Measurements from ENCODE around the gene FCRLA. TPM values are rescaled to one million over a fixed set of nuclear protein-coding genes. Genes with fewer than 3 reads are reported as not detected.
"Not testable (repeated sequence)": the region's sequence is repeated elsewhere in the genome, so short reads cannot be mapped to it uniquely, and the experiment has no call there.

The FCRLA gene
- total RNA-seq, 1 experiment from 2014 or later, result not detected

- Histone ChIP-seq H3K79me2 (ENCODE audit: low read length) (peaks cover 17% of the 10 kb centered on the region), H4K20me1 (ENCODE audit: low read length) (no peaks in the 10 kb centered on the region), H3K9ac (ENCODE audit: low read length) (no peak overlapping the region), H3K4me1 (ENCODE audit: insufficient read depth, low read length) (peaks cover 49% of the 10 kb centered on the region), H3K9me3 (ENCODE audit: low read length) (no peaks in the 10 kb centered on the region), H3K27me3 (ENCODE audit: low read length) (no peaks in the 10 kb centered on the region), H3K9me2 (replicated peaks; ENCODE audit: low read length) (no peaks in the 10 kb centered on the region), H3K4me2 (ENCODE audit: low read length) (no peak overlapping the region), H3F3A (ENCODE audit: low read length, unreplicated experiment) (no peaks in the 10 kb centered on the region), H3K36me3 (ENCODE audit: low read depth, low read length) (no peaks in the 10 kb centered on the region), H3K27ac (ENCODE audit: low read length) (peak overlapping the region; percentile 55), H2AFZ (ENCODE audit: low read length) (no peak overlapping the region), H3K4me3 (ENCODE audit: low read length) (no peak overlapping the region)
- CTCF ChIA-PET, result interaction anchor here (0.9 kb wide), 1 partner anchor 16 kb away, joined by 11 read pairs; no protein-coding TSS in a partner anchor
- DNase-seq, result no peak
- POLR2A ChIA-PET (ENCODE audit: unreplicated experiment), result no interaction called here
- intact Hi-C loops (cut with micrococcal nuclease), result no loop called here
- ATAC-seq, result no peak
- TF ChIP-seq, protein P1, sequence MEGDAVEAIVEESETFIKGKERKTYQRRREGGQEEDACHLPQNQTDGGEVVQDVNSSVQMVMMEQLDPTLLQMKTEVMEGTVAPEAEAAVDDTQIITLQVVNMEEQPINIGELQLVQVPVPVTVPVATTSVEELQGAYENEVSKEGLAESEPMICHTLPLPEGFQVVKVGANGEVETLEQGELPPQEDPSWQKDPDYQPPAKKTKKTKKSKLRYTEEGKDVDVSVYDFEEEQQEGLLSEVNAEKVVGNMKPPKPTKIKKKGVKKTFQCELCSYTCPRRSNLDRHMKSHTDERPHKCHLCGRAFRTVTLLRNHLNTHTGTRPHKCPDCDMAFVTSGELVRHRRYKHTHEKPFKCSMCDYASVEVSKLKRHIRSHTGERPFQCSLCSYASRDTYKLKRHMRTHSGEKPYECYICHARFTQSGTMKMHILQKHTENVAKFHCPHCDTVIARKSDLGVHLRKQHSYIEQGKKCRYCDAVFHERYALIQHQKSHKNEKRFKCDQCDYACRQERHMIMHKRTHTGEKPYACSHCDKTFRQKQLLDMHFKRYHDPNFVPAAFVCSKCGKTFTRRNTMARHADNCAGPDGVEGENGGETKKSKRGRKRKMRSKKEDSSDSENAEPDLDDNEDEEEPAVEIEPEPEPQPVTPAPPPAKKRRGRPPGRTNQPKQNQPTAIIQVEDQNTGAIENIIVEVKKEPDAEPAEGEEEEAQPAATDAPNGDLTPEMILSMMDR (conservative IDR thresholded peaks at IDR 0.05; ENCODE audit: low read depth, low read length), result no peak
- TF ChIP-seq EZH2 (IDR thresholded peaks at IDR 0.05; ENCODE audit: low read length, unreplicated experiment) (no peak), EZH2phosphoT487 (IDR thresholded peaks at IDR 0.05; ENCODE audit: borderline replicate concordance, low read length) (no peak)
- BruUV-seq (replicated peaks), result no TSS peak
Observed at GRCh38 chr1:161722406-161722805, 15.4 kb downstream of the FCRLA start.

GRCh38 chr1:161723459-161724141, 16.6 kb downstream of the FCRLA start:
- H3K36me3 ChIP-seq (ENCODE audit: low read depth, low read length), result no peaks in the 10 kb centered on the region
- peak overlapping the region; percentile 52 for H3K4me2 ChIP-seq (ENCODE audit: low read length)
- ChIA-PET POLR2A (ENCODE audit: unreplicated experiment) (no interaction called here), CTCF (interaction anchor here (0.7 kb wide), 1 partner anchor 9 kb away, joined by 6 read pairs; no protein-coding TSS in a partner anchor)
- no peaks in the 10 kb centered on the region for H3K9me2 ChIP-seq (replicated peaks; ENCODE audit: low read length)
- no peak overlapping the region for H2AFZ ChIP-seq (ENCODE audit: low read length)
- no peak overlapping the region for H3K4me3 ChIP-seq (ENCODE audit: low read length)
- DNase-seq, result peak; percentile 90
- no peaks in the 10 kb centered on the region for H3F3A ChIP-seq (ENCODE audit: low read length, unreplicated experiment)
- H4K20me1 ChIP-seq (ENCODE audit: low read length), result no peaks in the 10 kb centered on the region
- TF ChIP-seq EZH2 (IDR thresholded peaks at IDR 0.05; ENCODE audit: low read length, unreplicated experiment) (no peak), EZH2phosphoT487 (IDR thresholded peaks at IDR 0.05; ENCODE audit: borderline replicate concordance, low read length) (no peak)
- TF ChIP-seq, protein P1 (conservative IDR thresholded peaks at IDR 0.05; ENCODE audit: low read depth, low read length), result no peak
- H3K9me3 ChIP-seq (ENCODE audit: low read length), result no peaks in the 10 kb centered on the region
- H3K27me3 ChIP-seq (ENCODE audit: low read length), result no peaks in the 10 kb centered on the region
- ATAC-seq, result no peak
- no TSS peak for BruUV-seq (replicated peaks)
- no peak overlapping the region for H3K27ac ChIP-seq (ENCODE audit: low read length)
- H3K4me1 ChIP-seq (ENCODE audit: insufficient read depth, low read length), result peaks cover 55% of the 10 kb centered on the region
- peaks cover 23% of the 10 kb centered on the region for H3K79me2 ChIP-seq (ENCODE audit: low read length)
- no peak overlapping the region for H3K9ac ChIP-seq (ENCODE audit: low read length)
- intact Hi-C loops (cut with micrococcal nuclease), result no loop called here

DNA sequence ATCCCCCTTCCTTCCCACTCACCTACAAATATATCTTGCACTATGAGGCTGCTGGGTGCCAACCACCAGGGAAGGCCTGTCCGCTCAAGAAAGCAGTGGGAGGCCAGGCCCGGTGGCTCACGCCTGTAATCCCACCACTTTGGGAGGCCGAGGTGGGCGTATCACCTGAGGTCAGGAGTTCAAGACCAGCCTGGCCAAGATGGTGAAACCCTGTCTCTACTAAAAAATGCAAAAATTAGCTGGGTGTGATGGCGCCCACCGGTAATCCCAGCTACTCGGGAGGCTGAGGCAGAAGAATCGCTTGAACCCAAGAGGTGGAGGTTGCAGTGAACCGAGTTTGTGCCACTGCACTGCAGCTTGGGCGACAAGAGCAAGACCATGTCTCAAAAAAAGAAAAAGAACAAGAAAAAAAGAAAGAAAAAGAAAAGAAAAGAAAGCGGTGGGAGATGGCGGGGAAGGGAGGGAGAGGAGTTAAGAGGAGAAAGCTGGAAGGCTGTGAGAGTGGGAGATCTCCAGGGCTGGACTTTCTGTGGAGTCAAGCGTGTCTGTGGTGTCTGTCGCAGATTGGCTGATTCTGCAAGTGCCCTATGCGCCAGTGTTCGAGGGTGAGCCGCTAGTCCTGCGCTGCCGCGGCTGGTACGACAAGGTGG, 18.4 kb downstream of the FCRLA start:
- peaks cover 73% of the 10 kb centered on the region for H3K4me1 ChIP-seq (ENCODE audit: insufficient read depth, low read length)
- ATAC-seq; BruUV-seq (replicated peaks); H3K27ac ChIP-seq (ENCODE audit: low read length); H3F3A ChIP-seq (ENCODE audit: low read length, unreplicated experiment); intact Hi-C loops (cut with micrococcal nuclease); H3K27me3 ChIP-seq (ENCODE audit: low read length); DNase-seq; H3K36me3 ChIP-seq (ENCODE audit: low read depth, low read length); POLR2A ChIA-PET (ENCODE audit: unreplicated experiment); H3K9me3 ChIP-seq (ENCODE audit: low read length); H3K9me2 ChIP-seq (replicated peaks; ENCODE audit: low read length); H4K20me1 ChIP-seq (ENCODE audit: low read length): not testable (repeated sequence)
- peak overlapping the region; percentile 87 for H2AFZ ChIP-seq (ENCODE audit: low read length)
- CTCF ChIA-PET, result interaction anchor here (0.6 to 1.0 kb wide), 2 partner anchors 13 to 500 kb away, joined by 12 to 15 read pairs; no protein-coding TSS in a partner anchor
- H3K9ac ChIP-seq (ENCODE audit: low read length), result peak overlapping the region; percentile 84
- H3K4me2 ChIP-seq (ENCODE audit: low read length), result peak overlapping the region; percentile 99
- H3K4me3 ChIP-seq (ENCODE audit: low read length), result peak overlapping the region; percentile 85
- H3K79me2 ChIP-seq (ENCODE audit: low read length), result peaks cover 23% of the 10 kb centered on the region
